MCF 10A (cell line): ENCODE results near the gene CORO6. TPM values are rescaled to one million over a fixed set of nuclear protein-coding genes. Genes with fewer than 3 reads are reported as not detected.
A peak's percentile ranks its signal among the peaks of the same experiment; 100 is the strongest.

Experiments used
- Bru-seq: library from RNA; stranded (reverse); fragments of 400-500 nt; gene quantifications from one replicate; lab custom pipeline; 2021; lab: Mats Ljungman, UMichigan
- BruChase-seq, 2 experiments: library from RNA; stranded (reverse); fragments of 400-500 nt; gene quantifications; one replicate each; lab custom pipeline; 2021; lab: Mats Ljungman, UMichigan
- BruUV-seq: library from RNA; stranded (reverse); fragments of 400-500 nt; replicated peaks from 2 replicates; lab custom pipeline; 2021; lab: Mats Ljungman, UMichigan
- CTCF ChIA-PET: fragments of 300-600 bp; sonication (Branson Sonifier 250); formaldehyde crosslinking; extraction: SDS; loops from one replicate; lab custom pipeline; 2021; ENCODE audit warnings: antibody characterized with exemption, inconsistent platforms; lab: Yijun Ruan, JAX
- POLR2A ChIA-PET: fragments of 300-600, 350-650 bp; sonication (Branson Sonifier 250); formaldehyde crosslinking; extraction: SDS; loops from one replicate; lab custom pipeline; 2020; ENCODE audit warnings: antibody characterized with exemption, inconsistent platforms; lab: Yijun Ruan, JAX
- DNase-seq: peaks from one replicate; pipeline ENCODE4 v3.0.0-alpha.2; 2018; ENCODE audit not compliant: unreplicated experiment
- H3K27ac Mint-ChIP-seq: one replicate; pipeline ENCODE4 v1.8.0; 2022; ENCODE audit warnings: mild to moderate bottlenecking, low read depth, mixed read lengths; ENCODE audit not compliant: unreplicated experiment
- H3K27me3 Mint-ChIP-seq: one replicate; pipeline ENCODE4 v1.8.0; 2022; ENCODE audit warnings: mixed read lengths; ENCODE audit not compliant: insufficient read depth, unreplicated experiment
- H3K36me3 Mint-ChIP-seq: one replicate; pipeline ENCODE4 v1.8.0; 2022; ENCODE audit warnings: mild to moderate bottlenecking, moderate library complexity, mixed read lengths; ENCODE audit not compliant: insufficient read depth, unreplicated experiment
- H3K4me1 Mint-ChIP-seq: one replicate; pipeline ENCODE4 v1.8.0; 2022; ENCODE audit warnings: mixed read lengths; ENCODE audit not compliant: insufficient read depth, unreplicated experiment
- H3K4me3 Mint-ChIP-seq: one replicate; pipeline ENCODE4 v1.8.0; 2022; ENCODE audit warnings: mild to moderate bottlenecking, moderate library complexity, mixed read lengths; ENCODE audit not compliant: unreplicated experiment
- H3K9me3 Mint-ChIP-seq: one replicate; pipeline ENCODE4 v1.8.0; 2022; ENCODE audit warnings: mixed read lengths; ENCODE audit not compliant: unreplicated experiment
- intact Hi-C: fragments of 100-400 bp; cut with micrococcal nuclease; formaldehyde crosslinking; loops from 2 replicates; pipeline ENCODE4 v1.14.1; 2022
- long read RNA-seq: library from polyadenylated mRNA; stranded (forward); transcript quantifications from one replicate; pipeline ENCODE4 v2.0.0, GENCODE V29; 2022
- total RNA-seq: library from RNA; stranded (reverse); gene quantifications from 2 replicates; pipeline ENCODE4 v1.2.3, GENCODE V29; 2022
- TF ChIP-seq, protein P1 (sequence below): fragments of 200-600 bp; IDR thresholded peaks from one replicate; pipeline ENCODE4 v1.8.0; 2022; ENCODE audit warnings: antibody characterized with exemption, mild to moderate bottlenecking; ENCODE audit not compliant: unreplicated experiment

CORO6 gene
- 1.4 and 1.6 TPM in 2 replicates for total RNA-seq
- percentile 29 among the genes with signal in this experiment for Bru-seq, nascent RNA
- percentile 37 among the genes with signal in this experiment for BruChase-seq, experiment 1, labeled RNA remaining after a 6-hour chase
- percentile 30 among the genes with signal in this experiment for BruChase-seq, experiment 2, labeled RNA remaining after a 2-hour chase
- long read RNA-seq, partial matches to known transcripts: 0 of 2 reads
- long read RNA-seq, other reads (novel, unspliced or antisense): 2 of 2 reads

DNA sequence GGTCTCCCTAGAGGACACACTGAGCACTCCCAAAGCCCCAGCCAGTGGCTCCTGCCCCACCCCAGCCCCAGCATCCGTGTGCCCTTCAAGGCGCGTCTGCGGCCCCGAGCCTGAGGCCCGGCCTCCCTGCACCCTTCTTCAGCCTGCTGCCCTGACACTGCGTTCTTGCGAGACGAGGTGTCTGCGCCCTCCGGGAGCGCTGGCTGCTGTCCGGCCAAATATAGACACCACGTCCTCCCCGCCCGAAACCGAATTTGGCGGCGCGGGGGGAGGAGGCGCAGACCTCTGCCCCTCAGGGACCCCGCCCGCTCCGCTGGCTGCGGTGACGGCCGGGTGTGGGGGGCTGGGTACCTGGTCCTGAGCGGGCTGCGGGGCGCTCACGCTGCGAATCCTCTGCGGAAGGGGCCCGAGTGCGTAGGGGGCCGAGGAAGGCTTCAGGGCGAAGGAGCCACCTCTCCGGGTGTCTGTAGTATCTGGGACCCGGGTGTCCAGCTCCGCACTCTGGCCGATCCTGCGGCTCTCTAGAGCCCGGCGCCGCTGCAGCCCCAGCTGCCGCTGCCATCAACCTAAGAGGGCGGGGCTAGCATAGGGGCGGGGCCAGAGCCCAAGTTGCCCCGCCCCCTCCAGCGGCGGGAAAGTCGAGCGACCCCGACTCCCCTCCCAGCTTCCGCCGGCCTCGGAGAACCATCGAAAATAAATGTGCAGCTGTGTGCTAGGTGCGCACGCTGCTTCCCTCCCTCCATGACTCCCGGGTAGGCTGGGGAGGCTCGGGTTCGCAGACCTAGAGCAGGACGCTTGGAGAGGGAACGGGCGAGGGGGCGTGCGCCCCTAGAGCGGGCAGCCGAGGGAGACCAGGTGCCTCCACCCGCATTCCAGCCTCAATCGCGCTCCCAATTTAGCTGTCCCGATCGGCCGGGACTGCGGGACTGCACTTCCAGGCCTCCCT, at the start of gene CORO6:
CORO6 (minus strand) TSS at position 576 of the 946 bp plus-strand sequence. CDS start 1,491 bp downstream, outside the sequence.
- Mint-ChIP-seq H3K9me3 (no peaks in the 10 kb centered on the region), H3K4me1 (peaks cover 49% of the 10 kb centered on the region), H3K27me3 (no peaks in the 10 kb centered on the region), H3K36me3 (peaks cover 14% of the 10 kb centered on the region), H3K4me3 (peak within 1 kb of the TSS; percentile 63), H3K27ac (peak within 1 kb of the TSS; percentile 39)
- TF ChIP-seq, protein P1, sequence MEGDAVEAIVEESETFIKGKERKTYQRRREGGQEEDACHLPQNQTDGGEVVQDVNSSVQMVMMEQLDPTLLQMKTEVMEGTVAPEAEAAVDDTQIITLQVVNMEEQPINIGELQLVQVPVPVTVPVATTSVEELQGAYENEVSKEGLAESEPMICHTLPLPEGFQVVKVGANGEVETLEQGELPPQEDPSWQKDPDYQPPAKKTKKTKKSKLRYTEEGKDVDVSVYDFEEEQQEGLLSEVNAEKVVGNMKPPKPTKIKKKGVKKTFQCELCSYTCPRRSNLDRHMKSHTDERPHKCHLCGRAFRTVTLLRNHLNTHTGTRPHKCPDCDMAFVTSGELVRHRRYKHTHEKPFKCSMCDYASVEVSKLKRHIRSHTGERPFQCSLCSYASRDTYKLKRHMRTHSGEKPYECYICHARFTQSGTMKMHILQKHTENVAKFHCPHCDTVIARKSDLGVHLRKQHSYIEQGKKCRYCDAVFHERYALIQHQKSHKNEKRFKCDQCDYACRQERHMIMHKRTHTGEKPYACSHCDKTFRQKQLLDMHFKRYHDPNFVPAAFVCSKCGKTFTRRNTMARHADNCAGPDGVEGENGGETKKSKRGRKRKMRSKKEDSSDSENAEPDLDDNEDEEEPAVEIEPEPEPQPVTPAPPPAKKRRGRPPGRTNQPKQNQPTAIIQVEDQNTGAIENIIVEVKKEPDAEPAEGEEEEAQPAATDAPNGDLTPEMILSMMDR: no peak
- intact Hi-C loops: no loop called here
- POLR2A ChIA-PET: interaction anchor here (1.4 kb wide), 1 partner anchor 41 kb away, joined by 5 read pairs; no protein-coding TSS in a partner anchor
- BruUV-seq: no TSS peak
- CTCF ChIA-PET: interaction anchor here (0.8 to 1.1 kb wide), 2 partner anchors 15 to 125 kb away, joined by 3 read pairs; no protein-coding TSS in a partner anchor
- DNase-seq: no peak

DNA sequence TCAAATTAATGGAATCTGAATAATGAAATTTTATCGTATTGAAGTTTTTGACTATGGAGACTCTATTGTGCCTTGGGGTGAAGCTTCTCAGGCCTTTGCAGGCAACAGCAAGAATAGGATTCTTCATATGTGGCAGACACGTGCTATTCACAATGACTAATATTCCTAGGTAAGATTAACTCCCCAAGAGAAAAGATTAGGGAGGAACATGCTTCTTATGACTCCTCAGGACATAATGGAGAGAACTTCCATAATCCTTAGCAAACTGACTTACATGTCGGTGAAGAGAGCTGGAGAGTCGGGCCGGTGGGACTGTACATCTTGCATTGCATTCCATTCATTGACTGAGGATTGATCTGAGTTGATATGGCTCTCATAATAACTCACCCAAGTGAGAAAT, 48.9 kb upstream of the CORO6 start:
- no peaks in the 10 kb centered on the region for H3K4me1 Mint-ChIP-seq
- H3K4me3 Mint-ChIP-seq: no peak overlapping the region
- CTCF ChIA-PET: interaction anchor here (0.6 to 1.2 kb wide), 2 partner anchors 10 to 421 kb away, joined by 3 read pairs; no protein-coding TSS in a partner anchor
- TF ChIP-seq, protein P1: no peak
- H3K27ac Mint-ChIP-seq: no peak overlapping the region
- intact Hi-C loops: no loop called here
- H3K27me3 Mint-ChIP-seq: no peaks in the 10 kb centered on the region
- no TSS peak for BruUV-seq
- peaks cover 37% of the 10 kb centered on the region for H3K36me3 Mint-ChIP-seq
- no peaks in the 10 kb centered on the region for H3K9me3 Mint-ChIP-seq
- POLR2A ChIA-PET: no interaction called here
- no peak for DNase-seq

DNA sequence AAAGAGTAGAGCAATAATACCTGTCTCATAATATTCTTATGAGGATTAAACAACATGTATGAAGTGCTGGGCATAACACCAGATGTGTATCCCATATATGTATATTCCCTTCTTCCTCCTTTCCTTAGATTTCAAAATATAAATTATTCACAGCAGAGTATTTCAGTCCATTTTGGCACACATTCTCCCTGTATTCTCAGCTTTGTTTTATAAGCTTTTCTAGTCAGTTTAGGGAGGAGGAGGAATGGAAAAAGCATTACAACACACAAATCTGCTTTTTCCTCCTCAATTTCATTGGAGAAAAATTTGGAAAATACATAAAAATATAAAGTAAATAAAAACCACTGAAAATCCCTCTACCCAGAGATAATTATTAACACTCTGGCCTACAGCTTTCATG, 46.6 kb upstream of the CORO6 start:
- CTCF ChIA-PET: no interaction called here
- BruUV-seq: no TSS peak
- intact Hi-C loops: no loop called here
- Mint-ChIP-seq H3K27ac (no peak overlapping the region), H3K36me3 (peaks cover 48% of the 10 kb centered on the region), H3K9me3 (no peaks in the 10 kb centered on the region), H3K4me1 (no peaks in the 10 kb centered on the region), H3K27me3 (no peaks in the 10 kb centered on the region), H3K4me3 (no peak overlapping the region)
- TF ChIP-seq, protein P1: no peak
- DNase-seq: no peak
- POLR2A ChIA-PET: no interaction called here
